ENCODE data around the gene SETD2.
"Not testable (repeated sequence)": the region's sequence is repeated elsewhere in the genome, so short reads cannot be mapped to it uniquely, and the experiment has no call there.

The SETD2 gene

GRCh38 chr3:47028667-47029066 lies 135.2 kb downstream of the SETD2 start:
- no peak overlapping the region for H3K27ac ChIP-seq (replicated peaks)
- H3K27me3 ChIP-seq (ENCODE audit: insufficient read depth, poor library complexity, severe bottlenecking): no peaks in the 10 kb centered on the region
- H3K4me3 ChIP-seq (replicated peaks; ENCODE audit: insufficient read depth, low read length): no peak overlapping the region
- TF ChIP-seq, protein P1, sequence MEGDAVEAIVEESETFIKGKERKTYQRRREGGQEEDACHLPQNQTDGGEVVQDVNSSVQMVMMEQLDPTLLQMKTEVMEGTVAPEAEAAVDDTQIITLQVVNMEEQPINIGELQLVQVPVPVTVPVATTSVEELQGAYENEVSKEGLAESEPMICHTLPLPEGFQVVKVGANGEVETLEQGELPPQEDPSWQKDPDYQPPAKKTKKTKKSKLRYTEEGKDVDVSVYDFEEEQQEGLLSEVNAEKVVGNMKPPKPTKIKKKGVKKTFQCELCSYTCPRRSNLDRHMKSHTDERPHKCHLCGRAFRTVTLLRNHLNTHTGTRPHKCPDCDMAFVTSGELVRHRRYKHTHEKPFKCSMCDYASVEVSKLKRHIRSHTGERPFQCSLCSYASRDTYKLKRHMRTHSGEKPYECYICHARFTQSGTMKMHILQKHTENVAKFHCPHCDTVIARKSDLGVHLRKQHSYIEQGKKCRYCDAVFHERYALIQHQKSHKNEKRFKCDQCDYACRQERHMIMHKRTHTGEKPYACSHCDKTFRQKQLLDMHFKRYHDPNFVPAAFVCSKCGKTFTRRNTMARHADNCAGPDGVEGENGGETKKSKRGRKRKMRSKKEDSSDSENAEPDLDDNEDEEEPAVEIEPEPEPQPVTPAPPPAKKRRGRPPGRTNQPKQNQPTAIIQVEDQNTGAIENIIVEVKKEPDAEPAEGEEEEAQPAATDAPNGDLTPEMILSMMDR (IDR thresholded peaks at IDR 0.05; ENCODE audit: insufficient read depth, low read length): no peak
- TF ChIP-seq POLR2AphosphoS5 (IDR thresholded peaks at IDR 0.05; ENCODE audit: low read depth) (no peak), SPI1 (IDR thresholded peaks at IDR 0.05; ENCODE audit: borderline replicate concordance, low read depth) (no peak), REST (IDR thresholded peaks at IDR 0.05; ENCODE audit: insufficient replicate concordance, low read depth) (no peak), GABPA (IDR thresholded peaks at IDR 0.05; ENCODE audit: low read depth) (no peak)
- no peak for DNase-seq (ENCODE audit: low read depth in 1 of 2, low spot score in 1 of 2)

- Histone ChIP-seq H3K27ac (replicated peaks) (no peak overlapping the region), H3K27me3 (ENCODE audit: insufficient read depth, poor library complexity, severe bottlenecking) (no peaks in the 10 kb centered on the region), H3K4me3 (replicated peaks; ENCODE audit: insufficient read depth, low read length) (no peak overlapping the region)
- DNase-seq (ENCODE audit: low read depth in 1 of 2, low spot score in 1 of 2): no peak
- TF ChIP-seq SPI1 (IDR thresholded peaks at IDR 0.05; ENCODE audit: borderline replicate concordance, low read depth): no peak
- TF ChIP-seq POLR2AphosphoS5 (IDR thresholded peaks at IDR 0.05; ENCODE audit: low read depth): no peak
- TF ChIP-seq, protein P1 (IDR thresholded peaks at IDR 0.05; ENCODE audit: insufficient read depth, low read length): no peak
- TF ChIP-seq GABPA (IDR thresholded peaks at IDR 0.05; ENCODE audit: low read depth): no peak
- no peak for TF ChIP-seq REST (IDR thresholded peaks at IDR 0.05; ENCODE audit: insufficient replicate concordance, low read depth)
These were observed 135.8 kb downstream of the SETD2 start for GRCh38 chr3:47028146-47028545.

DNA sequence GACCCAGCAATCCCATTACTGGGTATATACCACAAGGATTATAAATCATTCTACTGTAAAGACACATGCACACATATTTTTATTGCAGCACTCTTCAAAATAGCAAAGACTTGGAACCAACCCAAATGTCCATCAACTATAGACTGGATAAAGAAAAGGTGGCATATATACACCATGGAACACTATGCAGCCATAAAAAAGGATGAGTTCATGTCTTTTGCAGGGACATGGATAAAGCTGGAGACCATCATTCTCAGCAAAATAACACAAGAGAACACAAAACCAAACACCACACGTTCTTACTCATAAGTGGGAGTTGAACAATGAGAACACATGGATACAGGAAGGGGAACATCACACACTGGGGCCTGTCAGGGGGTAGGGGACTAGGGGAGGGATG lies 137.5 kb downstream of the SETD2 start:
- DNase-seq (ENCODE audit: low read depth in 1 of 2, low spot score in 1 of 2); H3K27me3 ChIP-seq (ENCODE audit: insufficient read depth, poor library complexity, severe bottlenecking); H3K4me3 ChIP-seq (replicated peaks; ENCODE audit: insufficient read depth, low read length); H3K27ac ChIP-seq (replicated peaks): not testable (repeated sequence)

GRCh38 chr3:47024932-47025331 lies 139.0 kb downstream of the SETD2 start:
- no peak overlapping the region for H3K4me3 ChIP-seq (replicated peaks; ENCODE audit: insufficient read depth, low read length)
- DNase-seq (ENCODE audit: low read depth in 1 of 2, low spot score in 1 of 2): no peak
- no peaks in the 10 kb centered on the region for H3K27me3 ChIP-seq (ENCODE audit: insufficient read depth, poor library complexity, severe bottlenecking)
- TF ChIP-seq POLR2AphosphoS5 (IDR thresholded peaks at IDR 0.05; ENCODE audit: low read depth) (no peak), SPI1 (IDR thresholded peaks at IDR 0.05; ENCODE audit: borderline replicate concordance, low read depth) (no peak), REST (IDR thresholded peaks at IDR 0.05; ENCODE audit: insufficient replicate concordance, low read depth) (no peak), GABPA (IDR thresholded peaks at IDR 0.05; ENCODE audit: low read depth) (no peak)
- TF ChIP-seq, protein P1 (IDR thresholded peaks at IDR 0.05; ENCODE audit: insufficient read depth, low read length): no peak
- H3K27ac ChIP-seq (replicated peaks): no peak overlapping the region

Data from HL-60 (cell line).